HepG2 (cell line): ENCODE measurements around the gene KIF26B. TPM values are rescaled to one million over a fixed set of nuclear protein-coding genes. Genes with fewer than 3 reads are reported as not detected.

Source experiments
- ATF1 ChIP-seq: IDR thresholded peaks from 2 replicates; pipeline ENCODE4 v1.6.1; 2016; ENCODE audit warnings: mild to moderate bottlenecking, control low read depth
- FIP1L1 ChIP-seq: fragments of 200-400 bp; formaldehyde crosslinking; IDR thresholded peaks from 2 replicates; pipeline ENCODE4 v1.6.1; 2018; ENCODE audit warnings: low read depth, mild to moderate bottlenecking, low read length, moderate library complexity, borderline replicate concordance; ENCODE audit not compliant: insufficient read depth
- GATAD1 ChIP-seq: IDR thresholded peaks from 2 replicates; pipeline ENCODE4 v1.6.1; 2016; ENCODE audit warnings: missing genetic modification reagents, missing compliant biosample characterization
- GLI4 ChIP-seq: sonication (generic); formaldehyde crosslinking; IDR thresholded peaks from 2 replicates; pipeline ENCODE4 v1.5.1; 2020; ENCODE audit warnings: missing genetic modification reagents, mild to moderate bottlenecking, moderate library complexity, borderline replicate concordance
- GLMP ChIP-seq: sonication (generic); formaldehyde crosslinking; IDR thresholded peaks from 2 replicates; pipeline ENCODE4 v1.9.0; 2021; ENCODE audit warnings: missing genetic modification reagents, mild to moderate bottlenecking, borderline replicate concordance
- GMEB1 ChIP-seq: sonication (generic); formaldehyde crosslinking; IDR thresholded peaks from 2 replicates; pipeline ENCODE4 v1.5.1; 2020; ENCODE audit warnings: missing genetic modification reagents, mild to moderate bottlenecking, borderline replicate concordance
- HNF4A ChIP-seq: sonication (generic); formaldehyde crosslinking; IDR thresholded peaks from 2 replicates; pipeline ENCODE4 v1.4.0; 2020; ENCODE audit warnings: missing genetic modification reagents
- HNRNPLL ChIP-seq: fragments of 200-400 bp; formaldehyde crosslinking; IDR thresholded peaks from 2 replicates; pipeline ENCODE4 v1.6.1; 2017; ENCODE audit warnings: mild to moderate bottlenecking, low read depth, low read length; ENCODE audit not compliant: poor library complexity, severe bottlenecking
- MEIS2 ChIP-seq: sonication (generic); formaldehyde crosslinking; IDR thresholded peaks from 2 replicates; pipeline ENCODE4 v1.9.0; 2021; ENCODE audit warnings: mild to moderate bottlenecking, missing genetic modification reagents
- PBX3 ChIP-seq: sonication (generic); formaldehyde crosslinking; IDR thresholded peaks from 2 replicates; pipeline ENCODE4 v1.8.1; 2023; ENCODE audit warnings: missing genetic modification reagents, inconsistent platforms, borderline replicate concordance
- RBM39 ChIP-seq: fragments of 200-400 bp; formaldehyde crosslinking; IDR thresholded peaks from one replicate; pipeline ENCODE4 v1.6.1; 2018; ENCODE audit warnings: antibody characterized with exemption, mild to moderate bottlenecking, low read depth, low read length; ENCODE audit not compliant: poor library complexity, severe bottlenecking
- RCOR2 ChIP-seq: IDR thresholded peaks from 2 replicates; pipeline ENCODE4 v1.6.1; 2016; ENCODE audit warnings: missing biosample characterization, missing genetic modification reagents
- RORA ChIP-seq: sonication (generic); formaldehyde crosslinking; IDR thresholded peaks from 2 replicates; pipeline ENCODE4 v1.5.0; 2020; ENCODE audit warnings: mild to moderate bottlenecking, missing genetic modification reagents, moderate library complexity
- ZGPAT ChIP-seq: IDR thresholded peaks from 2 replicates; pipeline ENCODE4 v1.6.1; 2016; ENCODE audit warnings: mild to moderate bottlenecking
- ZNF142 ChIP-seq: sonication (generic); formaldehyde crosslinking; IDR thresholded peaks from 2 replicates; pipeline ENCODE4 v1.4.0; 2020; ENCODE audit warnings: missing genetic modification reagents
- ZNF562 ChIP-seq: sonication (generic); formaldehyde crosslinking; IDR thresholded peaks from 2 replicates; pipeline ENCODE4 v1.8.0; 2022; ENCODE audit warnings: missing genetic modification reagents, borderline replicate concordance
- ZNF761 ChIP-seq: sonication (generic); formaldehyde crosslinking; conservative IDR thresholded peaks from 2 replicates; pipeline ENCODE4 v1.4.0; 2020; ENCODE audit warnings: mild to moderate bottlenecking, missing genetic modification reagents
- polyA plus RNA-seq, 8 experiments: library from polyadenylated mRNA; depleted of rRNA in 3 of 8; stranded (reverse) in 7 of 8; unstranded in 1 of 8; fragments of >200 nt; fragmentation: Illumina TruSeq in 4 of 8; extraction: Trizol in 4 of 8; gene quantifications; 2 replicates each; pipeline versions ENCODE4 v1.2.1 to v1.2.3, GENCODE V29; 2011 to 2016; ENCODE audit warnings: low read depth in 4 of 8, missing spikeins in 1 of 8, mixed read lengths in 1 of 8; ENCODE audit not compliant: insufficient read depth in 1 of 8
- total RNA-seq, 5 experiments: library from RNA; depleted of rRNA; stranded (reverse); fragments of >200 nt; fragmentation: Illumina TruSeq; extraction: Trizol; gene quantifications; 2 replicates each; pipeline ENCODE4 v1.2.3, GENCODE V29; 2016; ENCODE audit warnings: low read depth in 1 of 5

The KIF26B gene
- total and polyA plus RNA-seq, 2 of the 13 experiments (the other 11 are each of a cell fraction or from before 2014, with no cell fraction given) = 0.08 to 0.09 TPM

- TF ChIP-seq ZNF761 (CRISPR knock-in tag) (no peak), GLMP (CRISPR knock-in tag) (no peak), FIP1L1 (no peak), RBM39 (no peak), RORA (no peak), GATAD1 (CRISPR knock-in tag) (no peak), ZGPAT (CRISPR knock-in tag) (no peak), GMEB1 (CRISPR knock-in tag) (no peak; the same call in 1 of the 2 replicates), RCOR2 (CRISPR knock-in tag) (no peak), HNF4A (peak; percentile 78), MEIS2 (no peak), ZNF562 (CRISPR knock-in tag) (no peak), GLI4 (CRISPR knock-in tag) (no peak), PBX3 (CRISPR knock-in tag) (no peak), ZNF142 (CRISPR knock-in tag) (no peak), HNRNPLL (no peak), ATF1 (CRISPR knock-in tag) (no peak)
Measured at GRCh38 chr1:245463392-245464165, 308.8 kb downstream of the KIF26B start (continued).
